Measurements from ENCODE around the gene POLR3K.

POLR3K gene

GRCh38 chr16:53346-54236 lies at the start of gene POLR3K, which contains the start of gene SNRNP25:
Gene POLR3K (minus strand): TSS chr16:53608. CDS start chr16:53586, 22 bp downstream.
Gene SNRNP25 (plus strand): TSS chr16:53828. CDS start chr16:54017, 189 bp downstream.
- DNase-seq (ENCODE audit: extremely low spot score), result peak; percentile 99
- ChIA-PET CTCF (interaction anchor here (0.8 to 3.0 kb wide), 5 partner anchors 11 to 115 kb away, joined by 3 to 20 read pairs (median 5); no protein-coding TSS in a partner anchor), POLR2A (no interaction called here)
- no peak for TF ChIP-seq CTCF (IDR thresholded peaks at IDR 0.05; ENCODE audit: control extremely low read depth, extremely low read depth, low read depth, missing control alignments)

- ChIA-PET POLR2A (no interaction called here), CTCF (interaction anchor here (1.1 kb wide), 1 partner anchor 37 kb away, joined by 5 read pairs; no protein-coding TSS in a partner anchor)
- DNase-seq (ENCODE audit: extremely low spot score), result no peak
- TF ChIP-seq CTCF (IDR thresholded peaks at IDR 0.05; ENCODE audit: control extremely low read depth, extremely low read depth, low read depth, missing control alignments), result no peak
Observed at GRCh38 chr16:102060-102855, 48.9 kb upstream of the POLR3K start.

GRCh38 chr16:101586-101985 lies 48.2 kb upstream of the POLR3K start:
- ChIA-PET CTCF (interaction anchor here (1.1 kb wide), 1 partner anchor 36 kb away, joined by 5 read pairs; no protein-coding TSS in a partner anchor), POLR2A (no interaction called here)
- no peak for TF ChIP-seq CTCF (IDR thresholded peaks at IDR 0.05; ENCODE audit: control extremely low read depth, extremely low read depth, low read depth, missing control alignments)

GRCh38 chr16:100989-101388 lies 47.6 kb upstream of the POLR3K start:
- DNase-seq (ENCODE audit: extremely low spot score), result no peak
- TF ChIP-seq CTCF (IDR thresholded peaks at IDR 0.05; ENCODE audit: control extremely low read depth, extremely low read depth, low read depth, missing control alignments), result no peak
- POLR2A ChIA-PET, result no interaction called here
- CTCF ChIA-PET, result interaction anchor here (0.5 kb wide), 1 partner anchor 93 kb away, joined by 3 read pairs; no protein-coding TSS in a partner anchor

More at GRCh38 chr16:101586-101985, 48.2 kb upstream of the POLR3K start:
- no peak for DNase-seq (ENCODE audit: extremely low spot score)

- no peak for TF ChIP-seq CTCF (IDR thresholded peaks at IDR 0.05; ENCODE audit: control extremely low read depth, extremely low read depth, low read depth, missing control alignments)
- DNase-seq (ENCODE audit: extremely low spot score), result no peak
- POLR2A ChIA-PET, result no interaction called here
Observed at GRCh38 chr16:97822-98221, 44.4 kb upstream of the POLR3K start.

GRCh38 chr16:96935-97381 lies 43.5 kb upstream of the POLR3K start:
- TF ChIP-seq CTCF (IDR thresholded peaks at IDR 0.05; ENCODE audit: control extremely low read depth, extremely low read depth, low read depth, missing control alignments), result peak; percentile 100
- ChIA-PET CTCF (interaction anchor here (0.6 to 18.3 kb wide), 23 partner anchors 23 to 340 kb away, joined by 3 to 701 read pairs (median 5); partner anchors contain the start of genes ARHGDIG, MPG, POLR3K and RHBDF1), POLR2A (interaction anchor here (0.6 kb wide), 1 partner anchor 81 kb away, joined by 3 read pairs; no protein-coding TSS in a partner anchor)
- peak; percentile 98 for DNase-seq (ENCODE audit: extremely low spot score)

More at GRCh38 chr16:97822-98221, 44.4 kb upstream of the POLR3K start:
- CTCF ChIA-PET, result interaction anchor here (1.4 to 18.3 kb wide), 7 partner anchors 26 to 252 kb away, joined by 4 to 701 read pairs (median 10); partner anchors contain the start of genes ARHGDIG, MPG and RHBDF1

Measured in GM10248 (cell line).